Osteoblast (primary cell): ENCODE measurements around the gene USP10. TPM values are rescaled to one million over a fixed set of nuclear protein-coding genes. Genes with fewer than 3 reads are reported as not detected.

Experiments used
- DNase-seq: peaks from one replicate; pipeline ENCODE4 v3.0.0; 2011; ENCODE audit warnings: low spot score, mixed read lengths; ENCODE audit not compliant: insufficient read length; ENCODE audit errors: missing footprints
- H2AFZ ChIP-seq: 2 replicates; pipeline ENCODE4 v1.6.0; 2011; ENCODE audit warnings: mild to moderate bottlenecking, low read length
- H3K27ac ChIP-seq: 2 replicates; pipeline ENCODE4 v1.5.1; 2011; ENCODE audit warnings: mild to moderate bottlenecking, low read depth, low read length, moderate library complexity
- H3K27me3 ChIP-seq: 2 replicates; pipeline ENCODE4 v1.6.0; 2012; ENCODE audit warnings: mild to moderate bottlenecking, control low read depth, inconsistent platforms, low read length, moderate library complexity; ENCODE audit not compliant: insufficient read depth
- H3K36me3 ChIP-seq: 2 replicates; pipeline ENCODE4 v1.5.1; 2011; ENCODE audit warnings: mild to moderate bottlenecking, low read length, control low read depth, moderate library complexity; ENCODE audit not compliant: insufficient read depth
- H3K4me1 ChIP-seq: 2 replicates; pipeline ENCODE4 v1.5.1; 2011; ENCODE audit warnings: mild to moderate bottlenecking, low read length, control low read depth, moderate library complexity; ENCODE audit not compliant: insufficient read depth
- H3K4me2 ChIP-seq: 2 replicates; pipeline ENCODE4 v1.6.0; 2011; ENCODE audit warnings: mild to moderate bottlenecking, low read length; ENCODE audit not compliant: insufficient read depth
- H3K4me3 ChIP-seq: fragments of 200-600 bp; sonication (generic); 3 replicates; pipeline ENCODE4 v1.5.1; 2012; ENCODE audit warnings: mild to moderate bottlenecking, low read length, inconsistent platforms; ENCODE audit not compliant: insufficient read depth
- H3K79me2 ChIP-seq: 2 replicates; pipeline ENCODE4 v1.6.0; 2012; ENCODE audit warnings: mild to moderate bottlenecking, low read length, control low read depth, inconsistent platforms; ENCODE audit not compliant: insufficient read depth
- H3K9me3 ChIP-seq: 2 replicates; pipeline ENCODE4 v1.5.1; 2011; ENCODE audit warnings: low read depth, low read length, control low read depth
- H4K20me1 ChIP-seq: 2 replicates; pipeline ENCODE4 v1.6.0; 2012; ENCODE audit warnings: mild to moderate bottlenecking, low read length, control low read depth; ENCODE audit not compliant: insufficient read depth
- total RNA-seq: library from RNA; depleted of rRNA; stranded (reverse); fragments of >200 nt; gene quantifications from 2 replicates; pipeline ENCODE4 v1.2.3, GENCODE V29; 2012
- TF ChIP-seq, protein P1 (sequence below): IDR thresholded peaks from 2 replicates; pipeline ENCODE4 v1.5.1; 2011; ENCODE audit warnings: mild to moderate bottlenecking, low read depth, low read length, moderate library complexity; ENCODE audit errors: extremely low read depth

Gene USP10
- total RNA-seq, 1 donor, result 43.1 TPM

DNA sequence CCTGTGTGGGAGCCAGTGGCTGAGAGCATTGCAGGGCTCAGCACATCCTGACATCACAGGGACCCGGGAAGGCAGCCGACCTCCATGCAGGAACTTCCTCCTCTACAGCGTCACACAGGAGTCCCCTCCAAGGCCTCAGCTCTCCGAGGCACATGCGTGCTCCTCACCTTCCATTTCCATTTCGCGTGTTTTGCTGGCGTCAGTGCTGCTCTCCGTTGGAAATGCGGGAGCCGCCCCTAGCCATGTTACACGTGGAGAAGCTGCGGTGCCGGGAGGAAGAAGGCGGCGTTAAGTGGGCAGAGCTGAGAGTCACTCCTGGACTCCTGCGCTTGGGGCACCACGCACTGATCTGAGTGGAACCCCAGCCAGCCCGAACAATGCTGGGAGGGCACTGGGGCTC, 94.8 kb downstream of the USP10 start:
- Histone ChIP-seq H3K4me3 (no peak overlapping the region), H3K27me3 (no peaks in the 10 kb centered on the region), H3K27ac (peak overlapping the region; percentile 91), H3K79me2 (no peaks in the 10 kb centered on the region), H3K4me1 (peaks cover 19% of the 10 kb centered on the region), H2AFZ (no peak overlapping the region), H3K36me3 (no peaks in the 10 kb centered on the region), H3K9me3 (no peaks in the 10 kb centered on the region), H3K4me2 (peak overlapping the region; percentile 81), H4K20me1 (no peaks in the 10 kb centered on the region)
- TF ChIP-seq, protein P1, sequence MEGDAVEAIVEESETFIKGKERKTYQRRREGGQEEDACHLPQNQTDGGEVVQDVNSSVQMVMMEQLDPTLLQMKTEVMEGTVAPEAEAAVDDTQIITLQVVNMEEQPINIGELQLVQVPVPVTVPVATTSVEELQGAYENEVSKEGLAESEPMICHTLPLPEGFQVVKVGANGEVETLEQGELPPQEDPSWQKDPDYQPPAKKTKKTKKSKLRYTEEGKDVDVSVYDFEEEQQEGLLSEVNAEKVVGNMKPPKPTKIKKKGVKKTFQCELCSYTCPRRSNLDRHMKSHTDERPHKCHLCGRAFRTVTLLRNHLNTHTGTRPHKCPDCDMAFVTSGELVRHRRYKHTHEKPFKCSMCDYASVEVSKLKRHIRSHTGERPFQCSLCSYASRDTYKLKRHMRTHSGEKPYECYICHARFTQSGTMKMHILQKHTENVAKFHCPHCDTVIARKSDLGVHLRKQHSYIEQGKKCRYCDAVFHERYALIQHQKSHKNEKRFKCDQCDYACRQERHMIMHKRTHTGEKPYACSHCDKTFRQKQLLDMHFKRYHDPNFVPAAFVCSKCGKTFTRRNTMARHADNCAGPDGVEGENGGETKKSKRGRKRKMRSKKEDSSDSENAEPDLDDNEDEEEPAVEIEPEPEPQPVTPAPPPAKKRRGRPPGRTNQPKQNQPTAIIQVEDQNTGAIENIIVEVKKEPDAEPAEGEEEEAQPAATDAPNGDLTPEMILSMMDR, result no peak
- DNase-seq, result no peak

DNA sequence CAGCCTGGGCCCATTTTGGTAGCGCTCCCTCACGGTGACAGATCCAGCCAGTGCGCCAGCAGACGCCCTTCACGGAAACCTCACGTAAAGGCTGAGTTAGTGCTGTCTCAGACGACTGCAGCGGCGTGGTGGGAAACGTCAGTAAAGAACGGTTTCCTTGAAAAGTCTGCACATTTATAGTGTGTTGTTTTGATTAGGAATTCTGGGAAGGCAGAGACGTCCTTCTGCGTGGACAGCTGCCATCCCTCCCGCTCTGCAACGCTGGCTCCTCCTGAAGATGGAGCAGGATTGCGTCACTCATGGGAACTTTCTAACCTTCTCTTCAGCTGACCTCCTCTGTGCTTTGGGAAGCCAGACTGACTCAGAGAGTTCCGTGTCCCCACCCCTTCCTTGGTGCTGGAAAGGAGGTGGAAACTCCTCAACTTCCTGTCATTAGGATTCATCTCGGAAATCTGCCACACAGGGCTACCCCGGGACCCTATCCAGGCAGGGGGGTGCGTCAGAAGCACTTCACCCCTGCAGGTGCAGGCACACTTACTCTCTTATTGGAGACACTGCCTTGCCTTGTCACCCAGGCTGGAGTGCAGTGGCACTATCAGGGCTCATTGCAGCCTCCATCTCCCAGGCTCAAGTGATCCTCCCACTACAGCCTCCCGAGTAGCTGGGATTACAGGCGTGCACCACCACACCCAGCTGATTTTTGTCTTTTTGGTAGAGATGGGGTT, 95.7 kb downstream of the USP10 start:
- TF ChIP-seq, protein P1, result no peak
- Histone ChIP-seq H3K27me3 (no peaks in the 10 kb centered on the region), H3K9me3 (no peaks in the 10 kb centered on the region), H3K27ac (peak overlapping the region; percentile 91), H3K4me1 (peaks cover 19% of the 10 kb centered on the region), H3K4me3 (peak overlapping the region; percentile 61), H4K20me1 (no peaks in the 10 kb centered on the region), H2AFZ (peak overlapping the region; percentile 87), H3K4me2 (peak overlapping the region; percentile 81), H3K36me3 (no peaks in the 10 kb centered on the region), H3K79me2 (no peaks in the 10 kb centered on the region)
- DNase-seq, result peak; percentile 94

DNA sequence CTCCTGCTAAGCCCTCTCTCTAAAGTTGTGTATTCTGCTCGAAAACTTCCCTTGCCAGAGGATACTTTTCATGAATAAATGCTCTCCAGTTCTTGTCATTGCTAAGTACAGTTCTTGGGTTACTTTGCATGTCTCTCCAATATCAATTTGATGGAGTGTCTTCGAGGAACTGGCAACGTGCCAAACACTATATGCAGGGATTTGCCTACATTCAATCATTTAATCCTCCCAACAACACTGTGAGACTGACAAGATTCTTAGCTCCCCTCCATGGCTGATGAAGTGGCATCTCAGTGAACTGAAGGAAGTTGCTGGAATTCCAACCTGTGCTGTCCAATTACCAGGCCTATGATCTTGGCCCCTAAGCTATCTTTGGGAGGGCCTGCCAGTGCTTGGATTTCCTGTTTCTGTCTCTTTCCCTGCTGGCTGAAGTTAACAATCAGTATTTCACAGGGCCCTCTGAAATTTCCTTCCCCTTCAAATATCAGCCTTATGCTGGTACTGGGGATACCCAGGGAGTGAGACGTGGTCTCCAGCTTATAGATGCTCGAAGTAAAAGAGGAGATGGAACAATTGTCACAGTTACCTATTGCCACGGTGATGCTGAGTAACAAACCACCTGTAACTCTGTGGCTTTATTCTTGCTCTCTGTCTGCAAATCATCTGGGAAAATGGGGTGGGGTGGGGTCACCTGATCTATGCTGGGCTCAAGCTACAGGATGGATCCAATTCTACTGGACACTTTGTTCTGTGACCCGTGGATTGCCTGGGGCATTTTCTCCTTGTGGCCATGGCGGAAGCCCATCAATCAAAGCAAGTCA, 100.6 kb downstream of the USP10 start:
- TF ChIP-seq, protein P1, result no peak
- no peak for DNase-seq
- Histone ChIP-seq H2AFZ (no peak overlapping the region), H3K4me2 (no peak overlapping the region), H4K20me1 (no peaks in the 10 kb centered on the region), H3K79me2 (no peaks in the 10 kb centered on the region), H3K27me3 (no peaks in the 10 kb centered on the region), H3K4me3 (no peak overlapping the region), H3K27ac (no peak overlapping the region), H3K4me1 (peaks cover 3% of the 10 kb centered on the region), H3K36me3 (no peaks in the 10 kb centered on the region), H3K9me3 (no peaks in the 10 kb centered on the region)

DNA sequence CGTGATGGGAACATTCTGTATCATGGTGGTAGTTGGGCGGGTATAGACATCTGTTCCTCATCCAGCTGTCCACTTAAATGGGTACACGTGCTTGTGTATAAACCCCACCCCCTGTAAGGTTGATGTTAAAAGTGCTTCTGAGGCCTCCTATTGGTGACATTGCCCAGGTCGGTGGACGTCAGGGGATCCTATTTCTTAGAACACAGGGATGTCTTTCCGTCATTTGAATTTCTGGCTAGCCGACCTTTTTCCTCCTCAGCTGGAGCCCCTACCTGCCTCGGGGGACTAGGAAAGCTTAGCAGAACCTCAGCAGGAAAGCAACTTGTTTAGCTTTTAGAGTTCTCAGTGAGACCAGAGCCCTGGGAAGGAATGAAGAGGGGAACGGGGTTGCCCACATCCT, 103.3 kb downstream of the USP10 start:
- H4K20me1 ChIP-seq, result no peaks in the 10 kb centered on the region
- TF ChIP-seq, protein P1, result no peak
- DNase-seq, result no peak

More for the DNA sequence above, 103.3 kb downstream of the USP10 start:
- Histone ChIP-seq H3K36me3 (no peaks in the 10 kb centered on the region), H3K4me3 (no peak overlapping the region), H3K27me3 (no peaks in the 10 kb centered on the region), H3K9me3 (no peaks in the 10 kb centered on the region), H3K4me2 (no peak overlapping the region), H3K4me1 (peaks cover 15% of the 10 kb centered on the region), H2AFZ (no peak overlapping the region), H3K27ac (no peak overlapping the region), H3K79me2 (no peaks in the 10 kb centered on the region)
